ENCODE data around the gene RBM23. TPM values are rescaled to one million over a fixed set of nuclear protein-coding genes. Genes with fewer than 3 reads are reported as not detected.

The RBM23 gene
- polyA plus RNA-seq, 1 donor: 81.9 TPM

- no peak for DNase-seq
- WGBS (ENCODE audit: insufficient coverage, low lambda C conversion rate): no CpG with 5 or more reads among the region's 8 CpGs
- Histone ChIP-seq H3K4me1 (ENCODE audit: control insufficient read depth, insufficient read depth, low read length) (peaks cover 12% of the 10 kb centered on the region), H3K27me3 (ENCODE audit: control insufficient read depth, insufficient read depth, low read length) (peaks cover 2% of the 10 kb centered on the region), H3K36me3 (ENCODE audit: control insufficient read depth, insufficient read depth, low read length) (peaks cover 56% of the 10 kb centered on the region), H3K27ac (ENCODE audit: low read length) (no peak overlapping the region), H3K9me3 (ENCODE audit: control insufficient read depth, low read depth, low read length) (no peaks in the 10 kb centered on the region), H3K4me3 (ENCODE audit: low read length) (no peak overlapping the region)
Observed at GRCh38 chr14:22878271-22879246, 40.4 kb downstream of the RBM23 start.

- no peak overlapping the region for H3K27ac ChIP-seq (ENCODE audit: low read length)
- no CpG with 5 or more reads among the region's 22 CpGs for WGBS (ENCODE audit: insufficient coverage, low lambda C conversion rate)
- no peaks in the 10 kb centered on the region for H3K27me3 ChIP-seq (ENCODE audit: control insufficient read depth, insufficient read depth, low read length)
- H3K36me3 ChIP-seq (ENCODE audit: control insufficient read depth, insufficient read depth, low read length): peaks cover 61% of the 10 kb centered on the region
- H3K4me3 ChIP-seq (ENCODE audit: low read length): no peak overlapping the region
- no peaks in the 10 kb centered on the region for H3K9me3 ChIP-seq (ENCODE audit: control insufficient read depth, low read depth, low read length)
- peaks cover 6% of the 10 kb centered on the region for H3K4me1 ChIP-seq (ENCODE audit: control insufficient read depth, insufficient read depth, low read length)
- DNase-seq: no peak
Observed at GRCh38 chr14:22877000-22877501, 41.9 kb downstream of the RBM23 start.

- H3K9me3 ChIP-seq (ENCODE audit: control insufficient read depth, low read depth, low read length): no peaks in the 10 kb centered on the region
- H3K27me3 ChIP-seq (ENCODE audit: control insufficient read depth, insufficient read depth, low read length): no peaks in the 10 kb centered on the region
- no CpG with 5 or more reads among the region's 20 CpGs for WGBS (ENCODE audit: insufficient coverage, low lambda C conversion rate)
- DNase-seq: no peak
- H3K4me1 ChIP-seq (ENCODE audit: control insufficient read depth, insufficient read depth, low read length): peaks cover 7% of the 10 kb centered on the region
- peaks cover 61% of the 10 kb centered on the region for H3K36me3 ChIP-seq (ENCODE audit: control insufficient read depth, insufficient read depth, low read length)
- H3K4me3 ChIP-seq (ENCODE audit: low read length): no peak overlapping the region
- H3K27ac ChIP-seq (ENCODE audit: low read length): no peak overlapping the region
Observed at GRCh38 chr14:22875748-22876319, 43.1 kb downstream of the RBM23 start.

GRCh38 chr14:22875003-22875747 lies 43.8 kb downstream of the RBM23 start:
- Histone ChIP-seq H3K4me3 (ENCODE audit: low read length) (no peak overlapping the region), H3K27ac (ENCODE audit: low read length) (no peak overlapping the region), H3K36me3 (ENCODE audit: control insufficient read depth, insufficient read depth, low read length) (peaks cover 61% of the 10 kb centered on the region), H3K9me3 (ENCODE audit: control insufficient read depth, low read depth, low read length) (no peaks in the 10 kb centered on the region), H3K27me3 (ENCODE audit: control insufficient read depth, insufficient read depth, low read length) (no peaks in the 10 kb centered on the region), H3K4me1 (ENCODE audit: control insufficient read depth, insufficient read depth, low read length) (peaks cover 13% of the 10 kb centered on the region)
- DNase-seq: no peak
- whole genome bisulfite sequencing (ENCODE audit: insufficient coverage, low lambda C conversion rate): no CpG with 5 or more reads among the region's 15 CpGs

GRCh38 chr14:22872833-22873520 lies 46.0 kb downstream of the RBM23 start:
- Histone ChIP-seq H3K4me1 (ENCODE audit: control insufficient read depth, insufficient read depth, low read length) (peaks cover 13% of the 10 kb centered on the region), H3K9me3 (ENCODE audit: control insufficient read depth, low read depth, low read length) (no peaks in the 10 kb centered on the region), H3K27ac (ENCODE audit: low read length) (peak overlapping the region; percentile 92), H3K27me3 (ENCODE audit: control insufficient read depth, insufficient read depth, low read length) (no peaks in the 10 kb centered on the region), H3K4me3 (ENCODE audit: low read length) (peak overlapping the region; percentile 98), H3K36me3 (ENCODE audit: control insufficient read depth, insufficient read depth, low read length) (peaks cover 47% of the 10 kb centered on the region)
- no peak for DNase-seq
- WGBS (ENCODE audit: insufficient coverage, low lambda C conversion rate): no CpG with 5 or more reads among the region's 10 CpGs

GRCh38 chr14:22872033-22872832 lies 46.7 kb downstream of the RBM23 start:
- DNase-seq: peak; percentile 85 to 90
- H3K36me3 ChIP-seq (ENCODE audit: control insufficient read depth, insufficient read depth, low read length): peaks cover 39% of the 10 kb centered on the region
- peaks cover 13% of the 10 kb centered on the region for H3K4me1 ChIP-seq (ENCODE audit: control insufficient read depth, insufficient read depth, low read length)
- H3K9me3 ChIP-seq (ENCODE audit: control insufficient read depth, low read depth, low read length): no peaks in the 10 kb centered on the region
- H3K27me3 ChIP-seq (ENCODE audit: control insufficient read depth, insufficient read depth, low read length): no peaks in the 10 kb centered on the region
- peak overlapping the region; percentile 92 for H3K27ac ChIP-seq (ENCODE audit: low read length)
- no CpG with 5 or more reads among the region's 45 CpGs for WGBS (ENCODE audit: insufficient coverage, low lambda C conversion rate)
- H3K4me3 ChIP-seq (ENCODE audit: low read length): peak overlapping the region; percentile 98

GRCh38 chr14:22871224-22872032 lies 47.5 kb downstream of the RBM23 start, which contains the start of gene LRP10:
Gene LRP10, plus strand, starts transcription at chr14:22871740. Its CDS starts 564 bp downstream, at chr14:22872304.
- H3K9me3 ChIP-seq (ENCODE audit: control insufficient read depth, low read depth, low read length): no peaks in the 10 kb centered on the region
- DNase-seq: peak; percentile 92 to 97
- no peaks in the 10 kb centered on the region for H3K27me3 ChIP-seq (ENCODE audit: control insufficient read depth, insufficient read depth, low read length)
- WGBS (ENCODE audit: insufficient coverage, low lambda C conversion rate): 10% methylated on average over 2 of the region's 50 CpGs
- H3K27ac ChIP-seq (ENCODE audit: low read length): peak within 1 kb of the TSS; percentile 92
- H3K36me3 ChIP-seq (ENCODE audit: control insufficient read depth, insufficient read depth, low read length): peaks cover 31% of the 10 kb centered on the region
- H3K4me3 ChIP-seq (ENCODE audit: low read length): peak within 1 kb of the TSS; percentile 98
- peaks cover 13% of the 10 kb centered on the region for H3K4me1 ChIP-seq (ENCODE audit: control insufficient read depth, insufficient read depth, low read length)

- no peak for DNase-seq
- WGBS (ENCODE audit: insufficient coverage, low lambda C conversion rate): no CpG with 5 or more reads among the region's 1 CpG
- H3K36me3 ChIP-seq (ENCODE audit: control insufficient read depth, insufficient read depth, low read length): peaks cover 25% of the 10 kb centered on the region
- no peaks in the 10 kb centered on the region for H3K9me3 ChIP-seq (ENCODE audit: control insufficient read depth, low read depth, low read length)
- no peaks in the 10 kb centered on the region for H3K27me3 ChIP-seq (ENCODE audit: control insufficient read depth, insufficient read depth, low read length)
- peak overlapping the region; percentile 98 for H3K4me3 ChIP-seq (ENCODE audit: low read length)
- H3K4me1 ChIP-seq (ENCODE audit: control insufficient read depth, insufficient read depth, low read length): peaks cover 13% of the 10 kb centered on the region
- peak overlapping the region; percentile 92 for H3K27ac ChIP-seq (ENCODE audit: low read length)
Observed at GRCh38 chr14:22870811-22871223, 48.1 kb downstream of the RBM23 start.

GRCh38 chr14:22866874-22867273 lies 52.1 kb downstream of the RBM23 start:
- no peak for DNase-seq
- 100% methylated on average over 1 of the region's 5 CpGs for WGBS (ENCODE audit: insufficient coverage, low lambda C conversion rate)
- H3K36me3 ChIP-seq (ENCODE audit: control insufficient read depth, insufficient read depth, low read length): no peaks in the 10 kb centered on the region
- H3K4me1 ChIP-seq (ENCODE audit: control insufficient read depth, insufficient read depth, low read length): peaks cover 7% of the 10 kb centered on the region
- no peak overlapping the region for H3K27ac ChIP-seq (ENCODE audit: low read length)
- H3K4me3 ChIP-seq (ENCODE audit: low read length): no peak overlapping the region
- H3K9me3 ChIP-seq (ENCODE audit: control insufficient read depth, low read depth, low read length): no peaks in the 10 kb centered on the region
- H3K27me3 ChIP-seq (ENCODE audit: control insufficient read depth, insufficient read depth, low read length): no peaks in the 10 kb centered on the region

Data from large intestine (tissue), 3 donors.